ENCODE measurements around the gene RNASE7. TPM values are rescaled to one million over a fixed set of nuclear protein-coding genes. Genes with fewer than 3 reads are reported as not detected.

The RNASE7 gene
- total RNA-seq, 1 donor from 2014 or later: not detected

DNA sequence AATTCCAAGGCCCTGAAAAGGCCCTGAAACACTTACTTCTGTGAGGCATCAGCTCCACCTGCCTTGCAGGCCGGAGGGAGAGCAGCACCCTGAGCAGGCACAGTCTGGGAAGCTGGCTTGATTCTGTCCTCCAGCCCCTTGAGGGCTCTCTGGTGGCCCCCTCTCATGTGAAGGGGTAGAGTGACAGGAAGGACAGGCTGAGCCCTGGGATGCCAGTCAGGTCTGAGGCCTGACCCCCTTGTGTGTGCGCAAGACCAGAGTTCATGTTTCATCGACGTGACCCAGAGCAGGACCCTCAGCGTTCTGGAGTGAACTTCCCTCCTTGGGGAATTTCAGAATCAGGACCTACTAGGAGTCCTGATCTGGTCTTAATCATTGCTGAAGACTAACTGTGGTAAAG is 16.7 kb downstream of the RNASE7 start:
- no peaks in the 10 kb centered on the region for H3K79me2 ChIP-seq (ENCODE audit: insufficient read depth, low read length)
- H3K36me3 ChIP-seq (ENCODE audit: insufficient read depth, low read length): no peaks in the 10 kb centered on the region
- H3K9ac ChIP-seq (ENCODE audit: low read length): no peak overlapping the region
- H4K20me1 ChIP-seq (ENCODE audit: insufficient read depth, low read length): no peaks in the 10 kb centered on the region
- no peaks in the 10 kb centered on the region for H3K36me3 Mint-ChIP-seq (ENCODE audit: low read depth, unreplicated experiment)
- no peak overlapping the region for H3K4me3 ChIP-seq (ENCODE audit: insufficient read depth, low read depth, low read length)
- H3K4me2 ChIP-seq (ENCODE audit: low read length): no peak overlapping the region
- H3K27ac ChIP-seq (ENCODE audit: low read depth, low read length): no peak overlapping the region
- no peaks in the 10 kb centered on the region for H3K27me3 Mint-ChIP-seq (ENCODE audit: low read depth, unreplicated experiment)
- DNase-seq (ENCODE audit: low read depth) (no peak), FAIRE-seq (no peak)
- no peaks in the 10 kb centered on the region for H3K9me3 Mint-ChIP-seq (ENCODE audit: unreplicated experiment)
- H3K27me3 ChIP-seq (ENCODE audit: insufficient read depth, low read length): no peaks in the 10 kb centered on the region
- H3K27ac Mint-ChIP-seq (ENCODE audit: unreplicated experiment): peak overlapping the region; percentile 85
- H3K9me3 ChIP-seq (ENCODE audit: insufficient read depth, low read depth, low read length): no peaks in the 10 kb centered on the region
- peak overlapping the region; percentile 31 for H3K4me3 Mint-ChIP-seq (ENCODE audit: unreplicated experiment)
- peaks cover 23% of the 10 kb centered on the region for H3K4me1 ChIP-seq (ENCODE audit: insufficient read depth, low read length)
- no peak overlapping the region for H2AFZ ChIP-seq (ENCODE audit: low read depth, low read length)
- peaks cover 57% of the 10 kb centered on the region for H3K4me1 Mint-ChIP-seq (ENCODE audit: low read depth, unreplicated experiment)
- TF ChIP-seq EZH2 (IDR thresholded peaks at IDR 0.05; ENCODE audit: insufficient read depth, low read length): no peak
- TF ChIP-seq, protein P1, sequence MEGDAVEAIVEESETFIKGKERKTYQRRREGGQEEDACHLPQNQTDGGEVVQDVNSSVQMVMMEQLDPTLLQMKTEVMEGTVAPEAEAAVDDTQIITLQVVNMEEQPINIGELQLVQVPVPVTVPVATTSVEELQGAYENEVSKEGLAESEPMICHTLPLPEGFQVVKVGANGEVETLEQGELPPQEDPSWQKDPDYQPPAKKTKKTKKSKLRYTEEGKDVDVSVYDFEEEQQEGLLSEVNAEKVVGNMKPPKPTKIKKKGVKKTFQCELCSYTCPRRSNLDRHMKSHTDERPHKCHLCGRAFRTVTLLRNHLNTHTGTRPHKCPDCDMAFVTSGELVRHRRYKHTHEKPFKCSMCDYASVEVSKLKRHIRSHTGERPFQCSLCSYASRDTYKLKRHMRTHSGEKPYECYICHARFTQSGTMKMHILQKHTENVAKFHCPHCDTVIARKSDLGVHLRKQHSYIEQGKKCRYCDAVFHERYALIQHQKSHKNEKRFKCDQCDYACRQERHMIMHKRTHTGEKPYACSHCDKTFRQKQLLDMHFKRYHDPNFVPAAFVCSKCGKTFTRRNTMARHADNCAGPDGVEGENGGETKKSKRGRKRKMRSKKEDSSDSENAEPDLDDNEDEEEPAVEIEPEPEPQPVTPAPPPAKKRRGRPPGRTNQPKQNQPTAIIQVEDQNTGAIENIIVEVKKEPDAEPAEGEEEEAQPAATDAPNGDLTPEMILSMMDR (IDR thresholded peaks at IDR 0.05; ENCODE audit: insufficient read depth, low read depth, low read length): no peak

DNA sequence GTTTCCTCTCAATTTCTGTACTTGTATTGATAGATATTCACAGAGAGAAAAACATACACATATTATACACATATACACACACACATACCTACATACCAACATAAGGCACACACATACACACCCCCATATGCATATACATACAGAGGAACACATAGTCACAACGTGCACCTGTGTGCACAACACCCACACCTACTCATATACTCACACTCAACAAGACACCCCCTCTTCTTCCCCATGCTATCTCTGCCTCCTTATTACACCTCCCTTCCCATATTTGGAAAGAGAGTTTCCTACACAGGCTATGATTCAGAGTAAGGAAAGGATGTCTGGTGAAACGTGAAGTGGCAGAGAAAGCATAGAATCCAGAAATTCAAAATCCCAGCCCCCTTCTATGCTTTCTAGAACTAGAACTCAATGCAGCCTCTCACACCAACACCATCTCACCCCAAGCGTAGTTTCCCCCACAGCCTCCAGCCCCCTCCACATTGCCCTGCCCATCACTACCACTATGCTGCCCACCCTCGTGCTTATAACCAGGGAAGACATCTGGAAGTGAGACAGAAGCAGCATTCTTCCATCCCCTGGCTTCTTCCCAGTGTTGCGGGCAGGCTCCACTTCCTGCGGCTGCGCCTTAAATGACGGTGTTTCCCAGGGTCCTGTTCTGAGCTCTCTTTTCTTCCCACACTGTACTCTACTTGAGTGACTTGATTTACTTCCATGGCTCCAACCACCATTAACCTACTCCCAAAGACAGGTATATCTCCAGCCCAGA is 17.9 kb downstream of the RNASE7 start:
- H3K4me1 ChIP-seq (ENCODE audit: insufficient read depth, low read length): peaks cover 24% of the 10 kb centered on the region
- DNase-seq (ENCODE audit: low read depth) (peak; percentile 62), FAIRE-seq (no peak)
- Mint-ChIP-seq H3K27me3 (ENCODE audit: low read depth, unreplicated experiment) (no peaks in the 10 kb centered on the region), H3K4me1 (ENCODE audit: low read depth, unreplicated experiment) (peaks cover 54% of the 10 kb centered on the region), H3K4me3 (ENCODE audit: unreplicated experiment) (peak overlapping the region; percentile 47), H3K9me3 (ENCODE audit: unreplicated experiment) (no peaks in the 10 kb centered on the region), H3K36me3 (ENCODE audit: low read depth, unreplicated experiment) (no peaks in the 10 kb centered on the region), H3K27ac (ENCODE audit: unreplicated experiment) (peak overlapping the region; percentile 80)
- H3K27ac ChIP-seq (ENCODE audit: low read depth, low read length): no peak overlapping the region
- H3K9me3 ChIP-seq (ENCODE audit: insufficient read depth, low read depth, low read length): no peaks in the 10 kb centered on the region
- peak overlapping the region; percentile 1 for H2AFZ ChIP-seq (ENCODE audit: low read depth, low read length)
- no peaks in the 10 kb centered on the region for H3K27me3 ChIP-seq (ENCODE audit: insufficient read depth, low read length)
- H3K9ac ChIP-seq (ENCODE audit: low read length): no peak overlapping the region
- H3K79me2 ChIP-seq (ENCODE audit: insufficient read depth, low read length): no peaks in the 10 kb centered on the region
- H3K4me3 ChIP-seq (ENCODE audit: insufficient read depth, low read depth, low read length): no peak overlapping the region
- H3K4me2 ChIP-seq (ENCODE audit: low read length): peak overlapping the region; percentile 11
- H3K36me3 ChIP-seq (ENCODE audit: insufficient read depth, low read length): no peaks in the 10 kb centered on the region
- TF ChIP-seq EZH2 (IDR thresholded peaks at IDR 0.05; ENCODE audit: insufficient read depth, low read length): no peak
- TF ChIP-seq, protein P1 (IDR thresholded peaks at IDR 0.05; ENCODE audit: insufficient read depth, low read depth, low read length): no peak
- H4K20me1 ChIP-seq (ENCODE audit: insufficient read depth, low read length): no peaks in the 10 kb centered on the region

Measured in astrocyte (in vitro differentiated cells and primary cell).